IMR-90 (cell line): ENCODE measurements around the gene VDAC1. TPM values are rescaled to one million over a fixed set of nuclear protein-coding genes. Genes with fewer than 3 reads are reported as not detected.

Experiments used
- ATAC-seq: fragments of 200-7000 bp; cut with Tn5 transposase; 2 replicates; pipeline ENCODE4 v1.9.1; 2020; ENCODE audit warnings: low read depth, mild to moderate bottlenecking, moderate library complexity
- BruUV-seq: library from RNA; stranded (reverse); fragments of 400-500 nt; replicated peaks from 2 replicates; lab custom pipeline; 2021; lab: Mats Ljungman, UMichigan
- CTCF ChIA-PET: fragments of 300-600 bp; formaldehyde crosslinking; extraction: SDS; loops from one replicate; lab custom pipeline; 2021; ENCODE audit warnings: antibody characterized with exemption; lab: Yijun Ruan, JAX
- POLR2A ChIA-PET: fragments of 300-600 bp; sonication (Branson Sonifier 250); formaldehyde crosslinking; loops from one replicate; lab custom pipeline; 2022; ENCODE audit warnings: antibody characterized with exemption; ENCODE audit not compliant: unreplicated experiment; lab: Charles Lee
- DNase-seq: peaks from one replicate; pipeline ENCODE4 v3.0.0; 2013
- H2AFZ ChIP-seq: replicated peaks from 2 replicates; pipeline ENCODE3; 2013; ENCODE audit warnings: low read length, mild to moderate bottlenecking; ENCODE audit not compliant: poor library complexity
- H2AK5ac ChIP-seq: 2 replicates; pipeline ENCODE4 v1.6.1; 2013; ENCODE audit warnings: low read depth, low read length, inconsistent platforms
- H2AK9ac ChIP-seq: replicated peaks from 2 replicates; pipeline ENCODE3; 2013; ENCODE audit warnings: mild to moderate bottlenecking, low read depth, low read length, moderate library complexity; ENCODE audit not compliant: poor library complexity
- H2BK120ac ChIP-seq: 2 replicates; pipeline ENCODE4 v1.6.1; 2013; ENCODE audit warnings: low read depth, low read length, inconsistent platforms
- H2BK15ac ChIP-seq: 3 replicates; pipeline ENCODE4 v1.6.1; 2013; ENCODE audit warnings: low read depth, low read length, inconsistent platforms
- H2BK20ac ChIP-seq: 2 replicates; pipeline ENCODE4 v1.6.1; 2013; ENCODE audit warnings: low read depth, mild to moderate bottlenecking, inconsistent platforms, low read length, moderate library complexity
- H2BK5ac ChIP-seq: 2 replicates; pipeline ENCODE4 v1.6.1; 2013; ENCODE audit warnings: mild to moderate bottlenecking, low read depth, low read length, inconsistent platforms; ENCODE audit not compliant: poor library complexity, severe bottlenecking
- H3K14ac ChIP-seq: replicated peaks from 2 replicates; pipeline ENCODE4 v1.6.1; 2013; ENCODE audit warnings: low read depth, low read length, inconsistent platforms
- H3K18ac ChIP-seq: 2 replicates; pipeline ENCODE4 v1.6.1; 2013; ENCODE audit warnings: low read depth, low read length, control low read depth
- H3K23ac ChIP-seq: 2 replicates; pipeline ENCODE4 v1.6.1; 2013; ENCODE audit warnings: low read depth, low read length, inconsistent platforms
- H3K27ac ChIP-seq: 2 replicates; pipeline ENCODE4 v1.5.1; 2013; ENCODE audit warnings: mild to moderate bottlenecking, control low read depth, low read length; ENCODE audit not compliant: insufficient read depth
- H3K27me3 ChIP-seq: 2 replicates; pipeline ENCODE4 v1.6.1; 2013; ENCODE audit warnings: low read length; ENCODE audit not compliant: control insufficient read depth, insufficient read depth
- H3K36me3 ChIP-seq: 2 replicates; pipeline ENCODE4 v1.6.1; 2013; ENCODE audit warnings: low read length, mixed read lengths; ENCODE audit not compliant: control insufficient read depth, insufficient read depth
- H3K4ac ChIP-seq: 2 replicates; pipeline ENCODE4 v1.6.1; 2013; ENCODE audit warnings: low read depth, low read length, inconsistent platforms
- H3K4me1 ChIP-seq: 2 replicates; pipeline ENCODE4 v1.6.1; 2013; ENCODE audit warnings: low read length, mixed read lengths; ENCODE audit not compliant: control insufficient read depth, insufficient read depth
- H3K4me2 ChIP-seq: 2 replicates; pipeline ENCODE4 v1.6.1; 2013; ENCODE audit warnings: low read depth, mild to moderate bottlenecking, control low read depth, low read length, moderate library complexity
- H3K4me3 ChIP-seq: 2 replicates; pipeline ENCODE4 v1.5.1; 2013; ENCODE audit warnings: low read depth, mild to moderate bottlenecking, control low read depth, low read length, moderate library complexity; ENCODE audit not compliant: insufficient read depth
- H3K56ac ChIP-seq: 2 replicates; pipeline ENCODE4 v1.6.1; 2013; ENCODE audit warnings: low read length, inconsistent platforms; ENCODE audit not compliant: insufficient read depth; ENCODE audit errors: extremely low read depth
- H3K79me1 ChIP-seq, 2 experiments: 2 replicates each; pipeline ENCODE4 v1.6.1; 2013; ENCODE audit warnings: low read length in 2 of 2, inconsistent platforms in 1 of 2, low read depth in 1 of 2
- H3K9ac ChIP-seq: 2 replicates; pipeline ENCODE4 v1.6.1; 2013; ENCODE audit warnings: low read depth, low read length, control low read depth
- H3K9me1 ChIP-seq: 2 replicates; pipeline ENCODE4 v1.6.1; 2013; ENCODE audit warnings: low read length, inconsistent platforms; ENCODE audit not compliant: insufficient read depth
- H3K9me3 ChIP-seq: 2 replicates; pipeline ENCODE4 v1.6.1; 2013; ENCODE audit warnings: low read length; ENCODE audit not compliant: control insufficient read depth, insufficient read depth
- H4K20me1 ChIP-seq: 2 replicates; pipeline ENCODE4 v1.6.1; 2013; ENCODE audit warnings: low read length, inconsistent platforms; ENCODE audit not compliant: insufficient read depth
- H4K5ac ChIP-seq: 2 replicates; pipeline ENCODE4 v1.6.1; 2013; ENCODE audit warnings: mild to moderate bottlenecking, low read depth, low read length, control low read depth
- H4K8ac ChIP-seq, 2 experiments: 2 replicates each; pipeline ENCODE4 v1.6.1; 2013; ENCODE audit warnings: low read depth in 2 of 2, low read length in 2 of 2, control low read depth in 1 of 2, inconsistent platforms in 1 of 2
- H4K91ac ChIP-seq: 2 replicates; pipeline ENCODE4 v1.6.1; 2013; ENCODE audit warnings: low read depth, low read length, inconsistent platforms; ENCODE audit not compliant: insufficient read depth
- BHLHE40 ChIP-seq: fragments of 150-350 bp; IDR thresholded peaks from 2 replicates; pipeline ENCODE4 v1.6.1; 2016; ENCODE audit warnings: mild to moderate bottlenecking, low read depth, low read length
- CEBPB ChIP-seq: IDR thresholded peaks from 2 replicates; pipeline ENCODE4 v1.6.1; 2012; ENCODE audit warnings: low read depth, low read length, improper control_type of control experiment
- CHD1 ChIP-seq: IDR thresholded peaks from 2 replicates; pipeline ENCODE4 v1.6.1; 2012; ENCODE audit warnings: low read depth, low read length, improper control_type of control experiment
- CTCF ChIP-seq: conservative IDR thresholded peaks from 2 replicates; pipeline ENCODE4 v1.5.1; 2012; ENCODE audit warnings: mild to moderate bottlenecking, low read depth, low read length, improper control_type of control experiment
- ELK1 ChIP-seq: fragments of 150-350 bp; IDR thresholded peaks from 2 replicates; pipeline ENCODE4 v1.6.1; 2016; ENCODE audit warnings: low read depth, mild to moderate bottlenecking, low read length, moderate library complexity, borderline replicate concordance
- FOS ChIP-seq: fragments of 150-350 bp; IDR thresholded peaks from 2 replicates; pipeline ENCODE4 v1.6.1; 2016; ENCODE audit warnings: low read depth, low read length
- MAFK ChIP-seq: IDR thresholded peaks from 2 replicates; pipeline ENCODE4 v1.6.1; 2012; ENCODE audit warnings: low read depth, low read length, improper control_type of control experiment
- MAZ ChIP-seq: IDR thresholded peaks from 2 replicates; pipeline ENCODE4 v1.6.1; 2012; ENCODE audit warnings: low read depth, mild to moderate bottlenecking, low read length, improper control_type of control experiment, moderate library complexity, borderline replicate concordance
- MXI1 ChIP-seq: IDR thresholded peaks from 2 replicates; pipeline ENCODE4 v1.6.1; 2012; ENCODE audit warnings: low read depth, mild to moderate bottlenecking, low read length, moderate library complexity, borderline replicate concordance
- NFE2L2 ChIP-seq: fragments of 150-350 bp; IDR thresholded peaks from 2 replicates; pipeline ENCODE4 v1.6.1; 2016; ENCODE audit warnings: low read depth, mild to moderate bottlenecking, low read length
- POLR2A ChIP-seq: IDR thresholded peaks from 2 replicates; pipeline ENCODE4 v1.6.1; 2012; ENCODE audit warnings: mild to moderate bottlenecking, low read depth, low read length
- RAD21 ChIP-seq: IDR thresholded peaks from 2 replicates; pipeline ENCODE4 v1.6.1; 2012; ENCODE audit warnings: low read length, improper control_type of control experiment
- RCOR1 ChIP-seq: IDR thresholded peaks from 2 replicates; pipeline ENCODE4 v1.6.1; 2012; ENCODE audit warnings: mild to moderate bottlenecking, low read length, improper control_type of control experiment; ENCODE audit not compliant: insufficient replicate concordance
- RFX5 ChIP-seq: IDR thresholded peaks from 2 replicates; pipeline ENCODE4 v1.8.0; 2012; ENCODE audit warnings: low read depth, mild to moderate bottlenecking, low read length, moderate library complexity
- SMC3 ChIP-seq: fragments of 150-350 bp; IDR thresholded peaks from 2 replicates; pipeline ENCODE4 v1.6.1; 2016; ENCODE audit warnings: low read depth, mild to moderate bottlenecking, antibody characterized with exemption, low read length, moderate library complexity
- USF2 ChIP-seq: fragments of 150-350 bp; IDR thresholded peaks from 2 replicates; pipeline ENCODE4 v1.6.1; 2017; ENCODE audit warnings: mild to moderate bottlenecking, antibody characterized with exemption, low read length, low read depth
- WGBS, 2 experiments: methylation state at CpG; one replicate each; pipeline versions ENCODE4 v1.1.5 to v1.1.7; 2013; ENCODE audit warnings: missing lambda C conversion rate in 2 of 2; ENCODE audit not compliant: insufficient read length in 1 of 2; ENCODE audit errors: extremely low coverage in 2 of 2; 5-methylcytosine and 5-hydroxymethylcytosine counted together
- dilution Hi-C: fragments of 300-500 bp; cut with HindIII; formaldehyde crosslinking; loops from one replicate; pipeline ENCODE4 v1.14.3; 2018; ENCODE audit warnings: low sequenced_read_pairs; ENCODE audit not compliant: unreplicated experiment
- in situ Hi-C: fragments of 300-500 bp; cut with MboI; formaldehyde crosslinking; loops from 3 replicates; pipeline ENCODE4 v1.14.3; 2019; ENCODE audit warnings: low sequenced_read_pairs, inconsistent platforms, mixed read lengths
- intact Hi-C: fragments of 100-400 bp; cut with micrococcal nuclease; formaldehyde crosslinking; loops from 2 replicates; pipeline ENCODE4 v1.10.0; 2022
- polyA plus RNA-seq, 3 experiments: library from polyadenylated mRNA; depleted of rRNA; stranded (reverse); fragments of >200 nt; gene quantifications; 2 replicates each; pipeline ENCODE4 v1.2.3, GENCODE V29; 2012; ENCODE audit warnings: low replicate concordance in 1 of 3
- total RNA-seq: library from RNA; depleted of rRNA; stranded (reverse); fragments of >200 nt; gene quantifications from 2 replicates; pipeline ENCODE4 v1.2.3, GENCODE V29; 2012

The VDAC1 gene
- total and polyA plus RNA-seq, 2 of the 4 experiments (the other 2 are of a cell fraction) = 289 to 365 TPM

- H2AK5ac ChIP-seq = peak overlapping the region; percentile 33; the same call in 1 of the 2 replicates
- H4K20me1 ChIP-seq = peaks cover 29% of the 10 kb centered on the region
- no peak overlapping the region for H2BK120ac ChIP-seq
- peak overlapping the region; percentile 87 for H2AK9ac ChIP-seq
- H4K5ac ChIP-seq = peak overlapping the region; percentile 82; the same call in 1 of the 2 replicates
- no peak overlapping the region for H2BK20ac ChIP-seq
- no peaks in the 10 kb centered on the region for H3K27me3 ChIP-seq
- H3K18ac ChIP-seq = no peak overlapping the region; the same call in 1 of the 2 replicates
- no TSS peak for BruUV-seq
- peak overlapping the region; percentile 98 for H3K27ac ChIP-seq
- no peak overlapping the region for H3K56ac ChIP-seq
- DNase-seq (no peak), ATAC-seq (no peak)
- H2BK15ac ChIP-seq = peak overlapping the region; percentile 60; the same call in 1 of the 3 replicates
- no peaks in the 10 kb centered on the region for H3K9me3 ChIP-seq
- peak overlapping the region; percentile 99 for H2AFZ ChIP-seq
- peak overlapping the region; percentile 81 for H4K91ac ChIP-seq
- peak overlapping the region; percentile 92 for H3K9ac ChIP-seq
- 61% methylated on average over 3 of the region's 13 CpGs; no CpG with 5 or more reads in 1 of the 2 experiments for WGBS, 2 experiments
- H3K9me1 ChIP-seq = peaks cover 15% of the 10 kb centered on the region
- CTCF ChIA-PET = no interaction called here
- H3K4me3 ChIP-seq = no peak overlapping the region
- peak overlapping the region; percentile 75 to 90; a peak in 3 of 4 replicates for H4K8ac ChIP-seq
- H3K4ac ChIP-seq = peak overlapping the region; percentile 82
- no peak overlapping the region for H2BK5ac ChIP-seq
- dilution Hi-C loops = no loop called here
- peaks cover 6% of the 10 kb centered on the region for H3K36me3 ChIP-seq
- peak overlapping the region; percentile 84 for H3K23ac ChIP-seq
- peak overlapping the region; percentile 91; the same call in 1 of the 2 replicates for H3K4me2 ChIP-seq
- peaks cover 22% of the 10 kb centered on the region for H3K4me1 ChIP-seq
- in situ Hi-C loops = no loop called here
- peaks cover 10 to 37% of the 10 kb centered on the region in 2 experiments for H3K79me1 ChIP-seq
- POLR2A ChIA-PET = no interaction called here
- intact Hi-C loops = no loop called here
- TF ChIP-seq CTCF (no peak), RAD21 (no peak), MXI1 (no peak), RFX5 (no peak), MAZ (no peak), RCOR1 (no peak), ELK1 (no peak), CEBPB (no peak), FOS (no peak), MAFK (no peak), BHLHE40 (no peak), NFE2L2 (no peak), CHD1 (no peak), SMC3 (no peak), POLR2A (no peak), USF2 (no peak)
- H3K14ac ChIP-seq = no peak overlapping the region; the same call in 1 of the 2 replicates
These were observed 1.3 kb upstream of the VDAC1 start for GRCh38 chr5:134006115-134006514.
